Measurements from ENCODE around the gene SNRNP40.
"Not testable (repeated sequence)": the region's sequence is repeated elsewhere in the genome, so short reads cannot be mapped to it uniquely, and the experiment has no call there.

GRCh38 chr1:31262393-31262792 is 34.2 kb downstream of the SNRNP40 start:
- not testable (repeated sequence) for TF ChIP-seq ZBTB33 (IDR thresholded peaks at IDR 0.05); YY1 (IDR thresholded peaks at IDR 0.05); TAF1 (conservative IDR thresholded peaks at IDR 0.05); MAX (IDR thresholded peaks at IDR 0.05); SP1 (IDR thresholded peaks at IDR 0.05); ATF3 (IDR thresholded peaks at IDR 0.05); RAD21 (IDR thresholded peaks at IDR 0.05); RXRA (IDR thresholded peaks at IDR 0.05); EGR1 (IDR thresholded peaks at IDR 0.05; ENCODE audit: low read depth in 2 of 2); HNF4A (conservative IDR thresholded peaks at IDR 0.05)
- TF ChIP-seq, protein P1, sequence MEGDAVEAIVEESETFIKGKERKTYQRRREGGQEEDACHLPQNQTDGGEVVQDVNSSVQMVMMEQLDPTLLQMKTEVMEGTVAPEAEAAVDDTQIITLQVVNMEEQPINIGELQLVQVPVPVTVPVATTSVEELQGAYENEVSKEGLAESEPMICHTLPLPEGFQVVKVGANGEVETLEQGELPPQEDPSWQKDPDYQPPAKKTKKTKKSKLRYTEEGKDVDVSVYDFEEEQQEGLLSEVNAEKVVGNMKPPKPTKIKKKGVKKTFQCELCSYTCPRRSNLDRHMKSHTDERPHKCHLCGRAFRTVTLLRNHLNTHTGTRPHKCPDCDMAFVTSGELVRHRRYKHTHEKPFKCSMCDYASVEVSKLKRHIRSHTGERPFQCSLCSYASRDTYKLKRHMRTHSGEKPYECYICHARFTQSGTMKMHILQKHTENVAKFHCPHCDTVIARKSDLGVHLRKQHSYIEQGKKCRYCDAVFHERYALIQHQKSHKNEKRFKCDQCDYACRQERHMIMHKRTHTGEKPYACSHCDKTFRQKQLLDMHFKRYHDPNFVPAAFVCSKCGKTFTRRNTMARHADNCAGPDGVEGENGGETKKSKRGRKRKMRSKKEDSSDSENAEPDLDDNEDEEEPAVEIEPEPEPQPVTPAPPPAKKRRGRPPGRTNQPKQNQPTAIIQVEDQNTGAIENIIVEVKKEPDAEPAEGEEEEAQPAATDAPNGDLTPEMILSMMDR (IDR thresholded peaks at IDR 0.05; ENCODE audit: low read depth, low read length, missing input control) = not testable (repeated sequence)
- TF ChIP-seq, protein P2, sequence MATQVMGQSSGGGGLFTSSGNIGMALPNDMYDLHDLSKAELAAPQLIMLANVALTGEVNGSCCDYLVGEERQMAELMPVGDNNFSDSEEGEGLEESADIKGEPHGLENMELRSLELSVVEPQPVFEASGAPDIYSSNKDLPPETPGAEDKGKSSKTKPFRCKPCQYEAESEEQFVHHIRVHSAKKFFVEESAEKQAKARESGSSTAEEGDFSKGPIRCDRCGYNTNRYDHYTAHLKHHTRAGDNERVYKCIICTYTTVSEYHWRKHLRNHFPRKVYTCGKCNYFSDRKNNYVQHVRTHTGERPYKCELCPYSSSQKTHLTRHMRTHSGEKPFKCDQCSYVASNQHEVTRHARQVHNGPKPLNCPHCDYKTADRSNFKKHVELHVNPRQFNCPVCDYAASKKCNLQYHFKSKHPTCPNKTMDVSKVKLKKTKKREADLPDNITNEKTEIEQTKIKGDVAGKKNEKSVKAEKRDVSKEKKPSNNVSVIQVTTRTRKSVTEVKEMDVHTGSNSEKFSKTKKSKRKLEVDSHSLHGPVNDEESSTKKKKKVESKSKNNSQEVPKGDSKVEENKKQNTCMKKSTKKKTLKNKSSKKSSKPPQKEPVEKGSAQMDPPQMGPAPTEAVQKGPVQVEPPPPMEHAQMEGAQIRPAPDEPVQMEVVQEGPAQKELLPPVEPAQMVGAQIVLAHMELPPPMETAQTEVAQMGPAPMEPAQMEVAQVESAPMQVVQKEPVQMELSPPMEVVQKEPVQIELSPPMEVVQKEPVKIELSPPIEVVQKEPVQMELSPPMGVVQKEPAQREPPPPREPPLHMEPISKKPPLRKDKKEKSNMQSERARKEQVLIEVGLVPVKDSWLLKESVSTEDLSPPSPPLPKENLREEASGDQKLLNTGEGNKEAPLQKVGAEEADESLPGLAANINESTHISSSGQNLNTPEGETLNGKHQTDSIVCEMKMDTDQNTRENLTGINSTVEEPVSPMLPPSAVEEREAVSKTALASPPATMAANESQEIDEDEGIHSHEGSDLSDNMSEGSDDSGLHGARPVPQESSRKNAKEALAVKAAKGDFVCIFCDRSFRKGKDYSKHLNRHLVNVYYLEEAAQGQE (IDR thresholded peaks at IDR 0.05) = not testable (repeated sequence)
